IMR-90 (cell line): ENCODE results near the gene SAA1. TPM values are rescaled to one million over a fixed set of nuclear protein-coding genes. Genes with fewer than 3 reads are reported as not detected.

ENCODE experiments used
- ATAC-seq: fragments of 200-7000 bp; cut with Tn5 transposase; 2 replicates; pipeline ENCODE4 v1.9.1; 2020; ENCODE audit warnings: low read depth, mild to moderate bottlenecking, moderate library complexity
- BruUV-seq: library from RNA; stranded (reverse); fragments of 400-500 nt; replicated peaks from 2 replicates; lab custom pipeline; 2021; lab: Mats Ljungman, UMichigan
- CTCF ChIA-PET: fragments of 300-600 bp; formaldehyde crosslinking; extraction: SDS; loops from one replicate; lab custom pipeline; 2021; ENCODE audit warnings: antibody characterized with exemption; lab: Yijun Ruan, JAX
- POLR2A ChIA-PET: fragments of 300-600 bp; sonication (Branson Sonifier 250); formaldehyde crosslinking; loops from one replicate; lab custom pipeline; 2022; ENCODE audit warnings: antibody characterized with exemption; ENCODE audit not compliant: unreplicated experiment; lab: Charles Lee
- DNase-seq: peaks from one replicate; pipeline ENCODE4 v3.0.0; 2013
- H2AFZ ChIP-seq: replicated peaks from 2 replicates; pipeline ENCODE3; 2013; ENCODE audit warnings: low read length, mild to moderate bottlenecking; ENCODE audit not compliant: poor library complexity
- H2AK5ac ChIP-seq: 2 replicates; pipeline ENCODE4 v1.6.1; 2013; ENCODE audit warnings: low read depth, low read length, inconsistent platforms
- H2AK9ac ChIP-seq: replicated peaks from 2 replicates; pipeline ENCODE3; 2013; ENCODE audit warnings: mild to moderate bottlenecking, low read depth, low read length, moderate library complexity; ENCODE audit not compliant: poor library complexity
- H2BK120ac ChIP-seq: 2 replicates; pipeline ENCODE4 v1.6.1; 2013; ENCODE audit warnings: low read depth, low read length, inconsistent platforms
- H2BK15ac ChIP-seq: 3 replicates; pipeline ENCODE4 v1.6.1; 2013; ENCODE audit warnings: low read depth, low read length, inconsistent platforms
- H2BK20ac ChIP-seq: 2 replicates; pipeline ENCODE4 v1.6.1; 2013; ENCODE audit warnings: low read depth, mild to moderate bottlenecking, inconsistent platforms, low read length, moderate library complexity
- H2BK5ac ChIP-seq: 2 replicates; pipeline ENCODE4 v1.6.1; 2013; ENCODE audit warnings: mild to moderate bottlenecking, low read depth, low read length, inconsistent platforms; ENCODE audit not compliant: poor library complexity, severe bottlenecking
- H3K14ac ChIP-seq: replicated peaks from 2 replicates; pipeline ENCODE4 v1.6.1; 2013; ENCODE audit warnings: low read depth, low read length, inconsistent platforms
- H3K18ac ChIP-seq: 2 replicates; pipeline ENCODE4 v1.6.1; 2013; ENCODE audit warnings: low read depth, low read length, control low read depth
- H3K23ac ChIP-seq: 2 replicates; pipeline ENCODE4 v1.6.1; 2013; ENCODE audit warnings: low read depth, low read length, inconsistent platforms
- H3K27ac ChIP-seq: 2 replicates; pipeline ENCODE4 v1.5.1; 2013; ENCODE audit warnings: mild to moderate bottlenecking, control low read depth, low read length; ENCODE audit not compliant: insufficient read depth
- H3K27me3 ChIP-seq: 2 replicates; pipeline ENCODE4 v1.6.1; 2013; ENCODE audit warnings: low read length; ENCODE audit not compliant: control insufficient read depth, insufficient read depth
- H3K36me3 ChIP-seq: 2 replicates; pipeline ENCODE4 v1.6.1; 2013; ENCODE audit warnings: low read length, mixed read lengths; ENCODE audit not compliant: control insufficient read depth, insufficient read depth
- H3K4ac ChIP-seq: 2 replicates; pipeline ENCODE4 v1.6.1; 2013; ENCODE audit warnings: low read depth, low read length, inconsistent platforms
- H3K4me1 ChIP-seq: 2 replicates; pipeline ENCODE4 v1.6.1; 2013; ENCODE audit warnings: low read length, mixed read lengths; ENCODE audit not compliant: control insufficient read depth, insufficient read depth
- H3K4me2 ChIP-seq: 2 replicates; pipeline ENCODE4 v1.6.1; 2013; ENCODE audit warnings: low read depth, mild to moderate bottlenecking, control low read depth, low read length, moderate library complexity
- H3K4me3 ChIP-seq: 2 replicates; pipeline ENCODE4 v1.5.1; 2013; ENCODE audit warnings: low read depth, mild to moderate bottlenecking, control low read depth, low read length, moderate library complexity; ENCODE audit not compliant: insufficient read depth
- H3K56ac ChIP-seq: 2 replicates; pipeline ENCODE4 v1.6.1; 2013; ENCODE audit warnings: low read length, inconsistent platforms; ENCODE audit not compliant: insufficient read depth; ENCODE audit errors: extremely low read depth
- H3K79me1 ChIP-seq, 2 experiments: 2 replicates each; pipeline ENCODE4 v1.6.1; 2013; ENCODE audit warnings: low read length in 2 of 2, inconsistent platforms in 1 of 2, low read depth in 1 of 2
- H3K9ac ChIP-seq: 2 replicates; pipeline ENCODE4 v1.6.1; 2013; ENCODE audit warnings: low read depth, low read length, control low read depth
- H3K9me1 ChIP-seq: 2 replicates; pipeline ENCODE4 v1.6.1; 2013; ENCODE audit warnings: low read length, inconsistent platforms; ENCODE audit not compliant: insufficient read depth
- H3K9me3 ChIP-seq: 2 replicates; pipeline ENCODE4 v1.6.1; 2013; ENCODE audit warnings: low read length; ENCODE audit not compliant: control insufficient read depth, insufficient read depth
- H4K20me1 ChIP-seq: 2 replicates; pipeline ENCODE4 v1.6.1; 2013; ENCODE audit warnings: low read length, inconsistent platforms; ENCODE audit not compliant: insufficient read depth
- H4K5ac ChIP-seq: 2 replicates; pipeline ENCODE4 v1.6.1; 2013; ENCODE audit warnings: mild to moderate bottlenecking, low read depth, low read length, control low read depth
- H4K8ac ChIP-seq, 2 experiments: 2 replicates each; pipeline ENCODE4 v1.6.1; 2013; ENCODE audit warnings: low read depth in 2 of 2, low read length in 2 of 2, control low read depth in 1 of 2, inconsistent platforms in 1 of 2
- H4K91ac ChIP-seq: 2 replicates; pipeline ENCODE4 v1.6.1; 2013; ENCODE audit warnings: low read depth, low read length, inconsistent platforms; ENCODE audit not compliant: insufficient read depth
- BHLHE40 ChIP-seq: fragments of 150-350 bp; IDR thresholded peaks from 2 replicates; pipeline ENCODE4 v1.6.1; 2016; ENCODE audit warnings: mild to moderate bottlenecking, low read depth, low read length
- CHD1 ChIP-seq: IDR thresholded peaks from 2 replicates; pipeline ENCODE4 v1.6.1; 2012; ENCODE audit warnings: low read depth, low read length, improper control_type of control experiment
- CTCF ChIP-seq: conservative IDR thresholded peaks from 2 replicates; pipeline ENCODE4 v1.5.1; 2012; ENCODE audit warnings: mild to moderate bottlenecking, low read depth, low read length, improper control_type of control experiment
- FOS ChIP-seq: fragments of 150-350 bp; IDR thresholded peaks from 2 replicates; pipeline ENCODE4 v1.6.1; 2016; ENCODE audit warnings: low read depth, low read length
- MAZ ChIP-seq: IDR thresholded peaks from 2 replicates; pipeline ENCODE4 v1.6.1; 2012; ENCODE audit warnings: low read depth, mild to moderate bottlenecking, low read length, improper control_type of control experiment, moderate library complexity, borderline replicate concordance
- MXI1 ChIP-seq: IDR thresholded peaks from 2 replicates; pipeline ENCODE4 v1.6.1; 2012; ENCODE audit warnings: low read depth, mild to moderate bottlenecking, low read length, moderate library complexity, borderline replicate concordance
- RCOR1 ChIP-seq: IDR thresholded peaks from 2 replicates; pipeline ENCODE4 v1.6.1; 2012; ENCODE audit warnings: mild to moderate bottlenecking, low read length, improper control_type of control experiment; ENCODE audit not compliant: insufficient replicate concordance
- RFX5 ChIP-seq: IDR thresholded peaks from 2 replicates; pipeline ENCODE4 v1.8.0; 2012; ENCODE audit warnings: low read depth, mild to moderate bottlenecking, low read length, moderate library complexity
- USF2 ChIP-seq: fragments of 150-350 bp; IDR thresholded peaks from 2 replicates; pipeline ENCODE4 v1.6.1; 2017; ENCODE audit warnings: mild to moderate bottlenecking, antibody characterized with exemption, low read length, low read depth
- WGBS, 2 experiments: methylation state at CpG; one replicate each; pipeline versions ENCODE4 v1.1.5 to v1.1.7; 2013; ENCODE audit warnings: missing lambda C conversion rate in 2 of 2; ENCODE audit not compliant: insufficient read length in 1 of 2; ENCODE audit errors: extremely low coverage in 2 of 2; 5-methylcytosine and 5-hydroxymethylcytosine counted together
- dilution Hi-C: fragments of 300-500 bp; cut with HindIII; formaldehyde crosslinking; loops from one replicate; pipeline ENCODE4 v1.14.3; 2018; ENCODE audit warnings: low sequenced_read_pairs; ENCODE audit not compliant: unreplicated experiment
- in situ Hi-C: fragments of 300-500 bp; cut with MboI; formaldehyde crosslinking; loops from 3 replicates; pipeline ENCODE4 v1.14.3; 2019; ENCODE audit warnings: low sequenced_read_pairs, inconsistent platforms, mixed read lengths
- intact Hi-C: fragments of 100-400 bp; cut with micrococcal nuclease; formaldehyde crosslinking; loops from 2 replicates; pipeline ENCODE4 v1.10.0; 2022
- polyA plus RNA-seq, 3 experiments: library from polyadenylated mRNA; depleted of rRNA; stranded (reverse); fragments of >200 nt; gene quantifications; 2 replicates each; pipeline ENCODE4 v1.2.3, GENCODE V29; 2012; ENCODE audit warnings: low replicate concordance in 1 of 3
- total RNA-seq: library from RNA; depleted of rRNA; stranded (reverse); fragments of >200 nt; gene quantifications from 2 replicates; pipeline ENCODE4 v1.2.3, GENCODE V29; 2012

SAA1 gene
- total and polyA plus RNA-seq, 2 of the 4 experiments (the other 2 are of a cell fraction) = not detected

- TF ChIP-seq CTCF = no peak
- no peak for TF ChIP-seq BHLHE40
- no peak for TF ChIP-seq MAZ
- TF ChIP-seq RCOR1 = no peak
- no peak for TF ChIP-seq USF2
- TF ChIP-seq FOS = no peak
- no peak for TF ChIP-seq RFX5
- no peak for TF ChIP-seq CHD1
- no peak for TF ChIP-seq MXI1
- dilution Hi-C loops = no loop called here
- H3K27ac ChIP-seq = no peak overlapping the region
Measured at GRCh38 chr11:18264677-18265555, 1.1 kb upstream of the SAA1 start.

More at GRCh38 chr11:18264677-18265555, 1.1 kb upstream of the SAA1 start:
- Histone ChIP-seq H3K9me1 (no peaks in the 10 kb centered on the region), H3K14ac (no peak overlapping the region), H3K23ac (no peak overlapping the region), H3K27me3 (peaks cover 13% of the 10 kb centered on the region), H2AFZ (no peak overlapping the region), H3K4ac (no peak overlapping the region), H2BK15ac (no peak overlapping the region), H2AK9ac (no peak overlapping the region), H4K5ac (no peak overlapping the region), H2BK20ac (no peak overlapping the region), H2BK120ac (no peak overlapping the region), H3K79me1 (no peaks in the 10 kb centered on the region), H4K8ac (no peak overlapping the region), H3K4me2 (no peak overlapping the region), H2AK5ac (no peak overlapping the region), H3K18ac (no peak overlapping the region), H4K91ac (no peak overlapping the region), H3K4me3 (no peak overlapping the region), H3K4me1 (no peaks in the 10 kb centered on the region), H3K56ac (no peak overlapping the region), H3K36me3 (no peaks in the 10 kb centered on the region), H2BK5ac (no peak overlapping the region), H4K20me1 (no peaks in the 10 kb centered on the region), H3K9me3 (no peaks in the 10 kb centered on the region), H3K9ac (no peak overlapping the region)
- no TSS peak for BruUV-seq
- DNase-seq (no peak), ATAC-seq (no peak)
- in situ Hi-C loops (no loop called here), intact Hi-C loops (no loop called here)
- ChIA-PET POLR2A (no interaction called here), CTCF (no interaction called here)
- WGBS, 2 experiments = no CpG with 5 or more reads among the region's 1 CpG
